ENCODE measurements around the gene WDR82.

- TF ChIP-seq CTCF (IDR thresholded peaks at IDR 0.05), result no peak
- TF ChIP-seq POLR2A (IDR thresholded peaks at IDR 0.05), result no peak
- TF ChIP-seq POLR2AphosphoS5 (IDR thresholded peaks at IDR 0.05), result no peak
- TF ChIP-seq EP300 (IDR thresholded peaks at IDR 0.05), result no peak
These were observed 34.4 kb downstream of the WDR82 start for GRCh38 chr3:52243791-52244628.
